Tibial artery (tissue), 4 donors: Measurements from ENCODE around the gene LARGE1.

Experiments
- DNase-seq, 2 donors: peaks; one replicate each; pipeline ENCODE4 v3.0.0-alpha.2; 2019
- H3K27ac ChIP-seq, 2 donors: fragments of 200-600 bp; sonication (generic) in 1 of 2; 1 replicate in 1 of 2; 2 replicates in 1 of 2; pipeline ENCODE4 v1.5.1; 2018 to 2019; ENCODE audit warnings: mild to moderate bottlenecking in 1 of 2
- H3K27me3 ChIP-seq, 2 donors: fragments of 200-600 bp; sonication (generic) in 1 of 2; one replicate each; pipeline versions ENCODE4 v1.5.1 to v1.6.0; 2016 to 2019
- H3K36me3 ChIP-seq, 3 donors: fragments of 200-600 bp; sonication (generic) in 2 of 3; one replicate each; pipeline ENCODE4 v1.5.1; 2016 to 2019; ENCODE audit warnings: mild to moderate bottlenecking in 2 of 3
- H3K4me1 ChIP-seq, 4 donors: fragments of 200-600 bp; sonication (generic) in 2 of 4; 1 replicate in 3 of 4; 2 replicates in 1 of 4; pipeline ENCODE4 v1.5.1; 2016 to 2019
- H3K4me3 ChIP-seq, 2 donors: fragments of 200-600 bp; sonication (generic) in 1 of 2; 1 replicate in 1 of 2; 2 replicates in 1 of 2; pipeline ENCODE4 v1.5.1; 2018 to 2019; ENCODE audit warnings: mild to moderate bottlenecking in 2 of 2
- H3K9me3 ChIP-seq, 3 donors: fragments of 200-600 bp; sonication (generic) in 1 of 3; one replicate each; pipeline ENCODE4 v1.5.1; 2016 to 2019
- intact Hi-C: fragments of 100-400 bp; cut with DNase I; formaldehyde crosslinking; loops from one replicate; pipeline ENCODE4 v1.15.0; 2023; ENCODE audit warnings: low total_unique reads
- TF ChIP-seq, protein P1 (sequence below), 2 experiments: fragments of 200-600 bp in 1 of 2; fragments of 450-650 bp in 1 of 2; IDR thresholded peaks; one replicate each; pipeline ENCODE4 v1.5.1; 2017 to 2019; ENCODE audit warnings: antibody characterized with exemption in 2 of 2, mild to moderate bottlenecking in 1 of 2, moderate library complexity in 1 of 2

The LARGE1 gene

DNA sequence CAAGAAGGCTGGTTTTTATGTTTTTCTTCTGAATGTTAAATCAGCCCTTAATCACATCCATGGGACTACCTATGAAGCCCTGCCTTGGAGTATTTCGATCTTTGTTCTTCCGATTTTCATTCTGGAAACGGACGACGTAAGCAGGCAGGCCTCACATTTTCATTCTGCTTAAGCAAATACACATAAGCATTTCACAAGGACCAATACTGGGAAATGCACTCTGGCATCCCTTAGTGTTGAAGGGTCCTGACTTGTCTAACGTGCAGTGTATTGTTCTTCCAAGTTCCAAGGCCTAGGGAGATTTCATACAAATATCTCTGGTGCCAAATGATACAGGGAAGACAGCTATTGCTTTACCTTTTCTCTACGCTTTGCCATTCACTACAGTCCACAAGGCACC, 143.8 kb downstream of the LARGE1 start:
- intact Hi-C loops = no loop called here
- no peak overlapping the region for H3K4me3 ChIP-seq
- H3K27ac ChIP-seq = no peak overlapping the region
- H3K36me3 ChIP-seq = no peaks in the 10 kb centered on the region
- H3K9me3 ChIP-seq = no peaks in the 10 kb centered on the region
- TF ChIP-seq, protein P1, sequence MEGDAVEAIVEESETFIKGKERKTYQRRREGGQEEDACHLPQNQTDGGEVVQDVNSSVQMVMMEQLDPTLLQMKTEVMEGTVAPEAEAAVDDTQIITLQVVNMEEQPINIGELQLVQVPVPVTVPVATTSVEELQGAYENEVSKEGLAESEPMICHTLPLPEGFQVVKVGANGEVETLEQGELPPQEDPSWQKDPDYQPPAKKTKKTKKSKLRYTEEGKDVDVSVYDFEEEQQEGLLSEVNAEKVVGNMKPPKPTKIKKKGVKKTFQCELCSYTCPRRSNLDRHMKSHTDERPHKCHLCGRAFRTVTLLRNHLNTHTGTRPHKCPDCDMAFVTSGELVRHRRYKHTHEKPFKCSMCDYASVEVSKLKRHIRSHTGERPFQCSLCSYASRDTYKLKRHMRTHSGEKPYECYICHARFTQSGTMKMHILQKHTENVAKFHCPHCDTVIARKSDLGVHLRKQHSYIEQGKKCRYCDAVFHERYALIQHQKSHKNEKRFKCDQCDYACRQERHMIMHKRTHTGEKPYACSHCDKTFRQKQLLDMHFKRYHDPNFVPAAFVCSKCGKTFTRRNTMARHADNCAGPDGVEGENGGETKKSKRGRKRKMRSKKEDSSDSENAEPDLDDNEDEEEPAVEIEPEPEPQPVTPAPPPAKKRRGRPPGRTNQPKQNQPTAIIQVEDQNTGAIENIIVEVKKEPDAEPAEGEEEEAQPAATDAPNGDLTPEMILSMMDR (IDR thresholded peaks at IDR 0.05) = no peak
- no peak for DNase-seq
- H3K4me1 ChIP-seq = peaks cover 0 to 12% (median 6%) of the 10 kb centered on the region in 4 donors
- no peaks in the 10 kb centered on the region for H3K27me3 ChIP-seq

DNA sequence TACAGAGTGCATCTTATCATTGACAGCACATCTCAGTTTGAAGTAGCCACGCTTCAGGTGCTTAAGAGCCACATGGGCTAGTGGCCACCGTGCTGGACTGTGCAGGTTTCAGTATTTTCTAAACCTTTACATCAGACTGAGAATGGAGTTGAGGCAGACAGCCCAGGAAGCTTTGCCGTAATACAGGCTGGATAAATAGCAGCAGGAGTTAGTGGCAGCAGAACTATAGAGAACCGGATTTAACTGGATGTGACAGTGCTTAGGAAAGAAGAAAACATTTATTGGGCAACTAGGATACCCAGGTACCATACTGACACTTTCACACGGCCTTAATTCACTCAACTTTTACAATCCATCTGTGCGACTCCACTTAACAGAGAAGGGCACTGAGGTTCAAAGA, 145.5 kb downstream of the LARGE1 start:
- TF ChIP-seq, protein P1 (IDR thresholded peaks at IDR 0.05) = no peak
- no peaks in the 10 kb centered on the region for H3K27me3 ChIP-seq
- DNase-seq = no peak
- no peaks in the 10 kb centered on the region for H3K9me3 ChIP-seq
- H3K4me1 ChIP-seq = no peaks in the 10 kb centered on the region
- H3K36me3 ChIP-seq = no peaks in the 10 kb centered on the region
- H3K27ac ChIP-seq = no peak overlapping the region
- intact Hi-C loops = no loop called here
- H3K4me3 ChIP-seq = no peak overlapping the region

DNA sequence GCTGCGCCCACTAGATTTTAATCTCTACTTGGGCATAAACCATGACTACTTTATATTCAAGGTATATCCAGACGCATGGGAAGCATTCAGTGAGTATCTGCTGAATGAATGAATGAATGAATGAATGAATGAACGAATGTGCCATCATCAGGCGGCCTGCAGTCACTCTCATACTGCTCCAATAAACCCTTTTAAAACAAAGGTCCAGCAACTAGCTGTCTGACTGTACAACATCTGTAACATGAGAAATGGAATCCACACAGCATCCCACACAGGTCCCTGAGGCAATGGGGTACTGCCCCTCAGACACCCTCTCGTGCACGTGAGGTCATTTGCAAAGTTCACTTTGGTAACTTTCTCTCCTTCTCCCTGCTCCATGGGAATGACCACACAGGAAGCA, 147.5 kb downstream of the LARGE1 start:
- no peaks in the 10 kb centered on the region for H3K27me3 ChIP-seq
- H3K27ac ChIP-seq = no peak overlapping the region
- H3K4me1 ChIP-seq = no peaks in the 10 kb centered on the region
- intact Hi-C loops = no loop called here
- no peaks in the 10 kb centered on the region for H3K36me3 ChIP-seq
- no peak overlapping the region for H3K4me3 ChIP-seq
- DNase-seq = no peak
- no peaks in the 10 kb centered on the region for H3K9me3 ChIP-seq
- TF ChIP-seq, protein P1 (IDR thresholded peaks at IDR 0.05) = no peak

DNA sequence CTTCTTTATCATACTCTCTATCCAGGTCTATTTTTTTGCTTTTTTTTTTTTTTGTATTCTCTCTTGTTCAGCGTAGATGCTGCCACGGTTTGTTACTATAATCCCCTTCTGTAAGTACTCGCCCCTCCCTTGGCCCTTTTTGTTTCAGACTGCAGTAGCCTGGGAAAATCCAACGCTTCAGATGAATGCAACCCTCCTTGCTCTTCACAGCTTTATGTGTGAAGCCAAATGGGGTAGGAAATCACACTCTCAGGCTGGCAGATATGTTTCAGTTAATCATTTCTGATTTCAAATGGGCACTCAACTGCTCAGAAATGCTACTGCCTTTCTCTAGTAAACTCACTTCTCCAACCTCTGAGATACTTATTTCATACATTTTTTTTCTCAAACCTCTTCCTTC, 149.1 kb downstream of the LARGE1 start:
- no peak for DNase-seq
- Histone ChIP-seq H3K36me3 (no peaks in the 10 kb centered on the region), H3K27ac (no peak overlapping the region), H3K9me3 (no peaks in the 10 kb centered on the region), H3K4me3 (no peak overlapping the region), H3K27me3 (no peaks in the 10 kb centered on the region), H3K4me1 (no peaks in the 10 kb centered on the region)
- intact Hi-C loops = no loop called here
- TF ChIP-seq, protein P1 (IDR thresholded peaks at IDR 0.05) = no peak

DNA sequence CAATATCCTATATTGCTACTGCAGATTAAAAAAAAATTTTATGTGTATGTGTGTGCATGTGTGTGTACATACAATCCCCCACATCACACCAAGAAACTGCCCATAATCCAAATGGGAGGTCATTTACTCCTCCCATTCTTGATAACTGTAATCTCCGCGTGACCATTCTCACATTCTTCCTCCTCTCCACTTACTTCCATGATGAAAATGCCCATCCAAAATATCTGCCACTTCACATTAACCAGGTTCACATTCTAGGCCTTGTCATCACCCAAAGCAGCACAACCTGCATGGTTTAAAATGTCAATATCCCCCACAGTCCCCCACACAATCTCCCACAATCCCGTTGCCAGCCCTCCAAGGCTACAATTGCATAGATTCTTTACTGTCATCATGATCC, 149.6 kb downstream of the LARGE1 start:
- no peaks in the 10 kb centered on the region for H3K9me3 ChIP-seq
- H3K27ac ChIP-seq = no peak overlapping the region
- H3K4me1 ChIP-seq = no peaks in the 10 kb centered on the region
- H3K4me3 ChIP-seq = no peak overlapping the region
- no peak for DNase-seq
- H3K27me3 ChIP-seq = no peaks in the 10 kb centered on the region
- TF ChIP-seq, protein P1 (IDR thresholded peaks at IDR 0.05) = no peak
- H3K36me3 ChIP-seq = no peaks in the 10 kb centered on the region
- intact Hi-C loops = no loop called here

DNA sequence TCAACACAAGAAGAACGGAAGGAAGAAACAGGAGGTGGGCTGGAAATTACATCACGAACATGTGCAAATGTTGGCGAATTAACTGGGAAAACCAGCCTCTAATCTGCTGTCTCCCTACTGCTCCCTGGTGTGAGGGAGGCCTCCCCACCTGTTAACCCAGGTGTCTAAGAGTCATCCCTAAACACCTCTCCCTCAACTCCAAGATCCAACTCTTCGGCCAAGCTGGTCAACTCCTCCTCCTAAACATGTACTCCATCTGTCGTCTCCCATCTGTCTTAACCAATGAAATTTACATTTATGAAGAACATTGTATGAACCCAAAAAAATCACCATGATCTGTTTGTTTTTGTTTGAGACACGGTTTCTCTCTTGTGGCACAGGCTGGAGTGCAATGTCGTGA, 154.2 kb downstream of the LARGE1 start:
- TF ChIP-seq, protein P1 (IDR thresholded peaks at IDR 0.05) = no peak
- Histone ChIP-seq H3K4me1 (peaks cover 0 to 6% (median 0%) of the 10 kb centered on the region in 4 donors), H3K9me3 (no peaks in the 10 kb centered on the region), H3K36me3 (no peaks in the 10 kb centered on the region), H3K27me3 (no peaks in the 10 kb centered on the region), H3K4me3 (no peak overlapping the region), H3K27ac (no peak overlapping the region)
- intact Hi-C loops = no loop called here
- no peak for DNase-seq
